ENCODE results near the gene SGCD.

Gene SGCD

DNA sequence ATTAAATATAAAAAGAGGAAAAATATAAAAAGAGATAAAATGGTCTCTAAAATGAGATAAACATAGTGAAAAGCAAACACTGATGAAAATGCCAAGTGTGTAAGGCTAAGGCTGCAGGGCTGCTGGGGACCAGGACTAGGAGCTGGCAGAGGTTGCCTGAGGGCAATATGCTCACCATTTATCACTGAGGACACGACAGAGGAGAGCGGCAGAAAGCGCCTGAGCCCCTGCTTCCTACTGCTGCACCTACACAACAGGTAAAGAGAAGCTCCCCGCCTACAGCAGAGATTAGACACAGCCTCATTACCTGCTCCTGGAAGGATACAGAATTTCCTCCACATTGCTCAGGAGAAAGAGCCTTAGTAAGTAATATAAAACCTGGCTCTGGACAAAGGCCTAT lies 452.5 kb downstream of the SGCD start:
- Histone ChIP-seq H3K4me1 (ENCODE audit: control insufficient read depth in 2 of 2, insufficient read depth in 1 of 2, low read depth in 1 of 2, low read length in 2 of 2) (no peaks in the 10 kb centered on the region), H3K27ac (replicated peaks; ENCODE audit: low read length) (no peak overlapping the region), H4K8ac (ENCODE audit: low read depth, low read length) (no peak overlapping the region), H2AFZ (ENCODE audit: low read length) (no peak overlapping the region), H3K23ac (ENCODE audit: low read depth, low read length, poor library complexity) (no peak overlapping the region), H4K91ac (ENCODE audit: low read depth, low read length, poor library complexity) (no peak overlapping the region), H3K4me3 (ENCODE audit: low read length in 2 of 2) (no peak overlapping the region), H2BK12ac (ENCODE audit: low read length) (no peak overlapping the region), H3K9me3 (replicated peaks in 1 of 2; ENCODE audit: control insufficient read depth in 2 of 2, insufficient read depth in 1 of 2, low read depth in 1 of 2, low read length in 2 of 2) (no peaks in the 10 kb centered on the region), H3K79me1 (ENCODE audit: low read depth, low read length) (no peaks in the 10 kb centered on the region), H3K18ac (ENCODE audit: low read length) (no peak overlapping the region), H3K14ac (ENCODE audit: low read length) (no peak overlapping the region), H3K27me3 (ENCODE audit: control insufficient read depth in 3 of 3, insufficient read depth in 3 of 3, low read depth in 1 of 3, low read length in 3 of 3) (no peaks in the 10 kb centered on the region), H3K36me3 (replicated peaks in 1 of 2; ENCODE audit: control insufficient read depth in 2 of 2, insufficient read depth in 2 of 2, low read length in 2 of 2) (no peaks in the 10 kb centered on the region), H2BK15ac (ENCODE audit: low read length) (no peak overlapping the region), H3K4ac (ENCODE audit: low read length) (no peak overlapping the region), H2BK5ac (ENCODE audit: low read length) (no peak overlapping the region), H3K4me2 (ENCODE audit: insufficient read depth, low read length, poor library complexity, severe bottlenecking) (no peak overlapping the region), H3K9ac (ENCODE audit: low read depth, low read length, poor library complexity) (no peak overlapping the region), H2BK120ac (ENCODE audit: low read depth, low read length) (no peak overlapping the region), H2AK5ac (ENCODE audit: low read depth, low read length) (no peak overlapping the region)
- no CpG with 5 or more reads among the region's 4 CpGs for WGBS, 2 donors (ENCODE audit: extremely low coverage in 2 of 2, insufficient read length in 2 of 2, insufficient replicate concordance in 1 of 2)
- no peak for DNase-seq (ENCODE audit: low spot score)

DNA sequence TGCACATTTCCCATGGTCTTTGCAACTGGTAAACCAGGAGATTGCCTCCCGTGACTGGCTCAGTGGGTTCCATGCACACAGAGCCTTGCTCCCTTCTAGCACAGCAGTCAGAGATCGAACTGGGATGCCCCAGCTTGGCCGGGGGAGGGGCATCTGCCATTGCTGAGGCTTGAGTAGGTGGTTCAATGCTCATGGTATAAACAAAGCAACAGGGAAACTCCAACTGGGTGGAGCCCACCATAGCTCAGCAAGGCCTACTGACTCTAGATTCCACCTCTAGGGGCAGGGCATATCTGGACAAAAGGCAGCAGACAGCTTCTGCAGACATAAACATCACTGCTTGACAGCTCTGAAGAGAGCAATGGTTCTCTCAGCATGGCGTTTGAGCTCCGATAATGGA lies 456.1 kb downstream of the SGCD start:
- no peak overlapping the region for H3K27ac ChIP-seq (replicated peaks; ENCODE audit: low read length)
- no peak overlapping the region for H4K8ac ChIP-seq (ENCODE audit: low read depth, low read length)
- DNase-seq (ENCODE audit: low spot score): no peak
- H3K18ac ChIP-seq (ENCODE audit: low read length): no peak overlapping the region
- H3K4me1 ChIP-seq (ENCODE audit: control insufficient read depth in 2 of 2, insufficient read depth in 1 of 2, low read depth in 1 of 2, low read length in 2 of 2): no peaks in the 10 kb centered on the region
- no peak overlapping the region for H2BK15ac ChIP-seq (ENCODE audit: low read length)
- no peak overlapping the region for H2BK12ac ChIP-seq (ENCODE audit: low read length)
- H3K9ac ChIP-seq (ENCODE audit: low read depth, low read length, poor library complexity): no peak overlapping the region
- no peaks in the 10 kb centered on the region for H3K79me1 ChIP-seq (ENCODE audit: low read depth, low read length)
- no peak overlapping the region for H3K23ac ChIP-seq (ENCODE audit: low read depth, low read length, poor library complexity)
- WGBS, 2 donors (ENCODE audit: extremely low coverage in 2 of 2, insufficient read length in 2 of 2, insufficient replicate concordance in 1 of 2): no CpG with 5 or more reads among the region's 5 CpGs
- no peak overlapping the region for H4K91ac ChIP-seq (ENCODE audit: low read depth, low read length, poor library complexity)
- no peak overlapping the region for H2BK120ac ChIP-seq (ENCODE audit: low read depth, low read length)
- no peak overlapping the region for H3K4me2 ChIP-seq (ENCODE audit: insufficient read depth, low read length, poor library complexity, severe bottlenecking)
- H3K4ac ChIP-seq (ENCODE audit: low read length): no peak overlapping the region
- no peaks in the 10 kb centered on the region for H3K27me3 ChIP-seq (ENCODE audit: control insufficient read depth in 3 of 3, insufficient read depth in 3 of 3, low read depth in 1 of 3, low read length in 3 of 3)
- H2BK5ac ChIP-seq (ENCODE audit: low read length): no peak overlapping the region
- H2AK5ac ChIP-seq (ENCODE audit: low read depth, low read length): no peak overlapping the region
- H3K4me3 ChIP-seq (ENCODE audit: low read length in 2 of 2): no peak overlapping the region
- no peak overlapping the region for H2AFZ ChIP-seq (ENCODE audit: low read length)
- H3K9me3 ChIP-seq (replicated peaks in 1 of 2; ENCODE audit: control insufficient read depth in 2 of 2, insufficient read depth in 1 of 2, low read depth in 1 of 2, low read length in 2 of 2): no peaks in the 10 kb centered on the region
- no peaks in the 10 kb centered on the region for H3K36me3 ChIP-seq (replicated peaks in 1 of 2; ENCODE audit: control insufficient read depth in 2 of 2, insufficient read depth in 2 of 2, low read length in 2 of 2)
- H3K14ac ChIP-seq (ENCODE audit: low read length): no peak overlapping the region

DNA sequence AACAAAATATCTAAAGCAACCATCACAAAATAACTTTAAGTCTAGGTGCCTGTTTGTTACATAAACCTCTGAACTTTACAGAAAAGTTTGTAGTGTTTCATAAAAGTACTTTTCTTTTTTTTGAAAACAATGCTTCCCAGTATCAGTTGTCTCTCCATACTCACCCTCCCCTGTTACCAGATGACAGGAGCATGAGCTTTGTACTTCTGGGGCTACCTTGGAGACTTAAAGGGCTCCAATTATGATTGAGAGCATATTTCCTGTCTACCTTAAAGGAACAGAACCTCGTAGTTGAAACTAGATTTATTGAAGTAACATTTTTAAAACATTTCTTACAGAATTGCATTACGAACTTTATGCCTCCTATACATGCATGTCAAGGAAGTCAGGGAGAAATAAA lies 467.7 kb downstream of the SGCD start:
- Histone ChIP-seq H3K14ac (ENCODE audit: low read length) (no peak overlapping the region), H3K79me1 (ENCODE audit: low read depth, low read length) (no peaks in the 10 kb centered on the region), H3K4me2 (ENCODE audit: insufficient read depth, low read length, poor library complexity, severe bottlenecking) (no peak overlapping the region), H3K4me3 (ENCODE audit: low read length in 2 of 2) (no peak overlapping the region), H2BK15ac (ENCODE audit: low read length) (no peak overlapping the region), H2BK12ac (ENCODE audit: low read length) (no peak overlapping the region), H3K23ac (ENCODE audit: low read depth, low read length, poor library complexity) (no peak overlapping the region), H2BK5ac (ENCODE audit: low read length) (no peak overlapping the region), H4K8ac (ENCODE audit: low read depth, low read length) (no peak overlapping the region), H3K9ac (ENCODE audit: low read depth, low read length, poor library complexity) (no peak overlapping the region), H3K27ac (replicated peaks; ENCODE audit: low read length) (no peak overlapping the region), H3K27me3 (ENCODE audit: control insufficient read depth in 3 of 3, insufficient read depth in 3 of 3, low read depth in 1 of 3, low read length in 3 of 3) (no peaks in the 10 kb centered on the region), H3K4me1 (ENCODE audit: control insufficient read depth in 2 of 2, insufficient read depth in 1 of 2, low read depth in 1 of 2, low read length in 2 of 2) (peaks cover 0 to 3% of the 10 kb centered on the region in 2 donors), H3K9me3 (replicated peaks in 1 of 2; ENCODE audit: control insufficient read depth in 2 of 2, insufficient read depth in 1 of 2, low read depth in 1 of 2, low read length in 2 of 2) (no peaks in the 10 kb centered on the region), H2BK120ac (ENCODE audit: low read depth, low read length) (no peak overlapping the region), H3K18ac (ENCODE audit: low read length) (no peak overlapping the region), H2AK5ac (ENCODE audit: low read depth, low read length) (no peak overlapping the region), H3K4ac (ENCODE audit: low read length) (no peak overlapping the region), H3K36me3 (replicated peaks in 1 of 2; ENCODE audit: control insufficient read depth in 2 of 2, insufficient read depth in 2 of 2, low read length in 2 of 2) (no peaks in the 10 kb centered on the region), H2AFZ (ENCODE audit: low read length) (no peak overlapping the region), H4K91ac (ENCODE audit: low read depth, low read length, poor library complexity) (no peak overlapping the region)
- DNase-seq (ENCODE audit: low spot score): no peak
- no CpG with 5 or more reads among the region's 2 CpGs for WGBS, 2 donors (ENCODE audit: extremely low coverage in 2 of 2, insufficient read length in 2 of 2, insufficient replicate concordance in 1 of 2)

GRCh38 chr5:156798201-156798600 lies 471.2 kb downstream of the SGCD start:
- Histone ChIP-seq H3K79me1 (ENCODE audit: low read depth, low read length) (no peaks in the 10 kb centered on the region), H3K4me1 (ENCODE audit: control insufficient read depth in 2 of 2, insufficient read depth in 1 of 2, low read depth in 1 of 2, low read length in 2 of 2) (peaks cover 7 to 9% of the 10 kb centered on the region in 2 donors), H3K9me3 (replicated peaks in 1 of 2; ENCODE audit: control insufficient read depth in 2 of 2, insufficient read depth in 1 of 2, low read depth in 1 of 2, low read length in 2 of 2) (no peaks in the 10 kb centered on the region), H2BK15ac (ENCODE audit: low read length) (no peak overlapping the region), H2BK120ac (ENCODE audit: low read depth, low read length) (no peak overlapping the region), H3K4me2 (ENCODE audit: insufficient read depth, low read length, poor library complexity, severe bottlenecking) (no peak overlapping the region), H3K27ac (replicated peaks; ENCODE audit: low read length) (no peak overlapping the region), H3K27me3 (ENCODE audit: control insufficient read depth in 3 of 3, insufficient read depth in 3 of 3, low read depth in 1 of 3, low read length in 3 of 3) (no peaks in the 10 kb centered on the region), H2BK5ac (ENCODE audit: low read length) (no peak overlapping the region), H2BK12ac (ENCODE audit: low read length) (no peak overlapping the region), H3K4ac (ENCODE audit: low read length) (no peak overlapping the region), H3K36me3 (replicated peaks in 1 of 2; ENCODE audit: control insufficient read depth in 2 of 2, insufficient read depth in 2 of 2, low read length in 2 of 2) (no peaks in the 10 kb centered on the region), H2AFZ (ENCODE audit: low read length) (no peak overlapping the region), H3K4me3 (ENCODE audit: low read length in 2 of 2) (no peak overlapping the region), H2AK5ac (ENCODE audit: low read depth, low read length) (no peak overlapping the region), H3K9ac (ENCODE audit: low read depth, low read length, poor library complexity) (no peak overlapping the region), H3K23ac (ENCODE audit: low read depth, low read length, poor library complexity) (no peak overlapping the region), H3K18ac (ENCODE audit: low read length) (no peak overlapping the region), H4K8ac (ENCODE audit: low read depth, low read length) (no peak overlapping the region), H3K14ac (ENCODE audit: low read length) (no peak overlapping the region), H4K91ac (ENCODE audit: low read depth, low read length, poor library complexity) (no peak overlapping the region)
- no CpG with 5 or more reads among the region's 1 CpG for WGBS, 2 donors (ENCODE audit: extremely low coverage in 2 of 2, insufficient read length in 2 of 2, insufficient replicate concordance in 1 of 2)
- DNase-seq (ENCODE audit: low spot score): no peak

Data from neuronal stem cell (in vitro differentiated cells).